ENCODE measurements around the gene MMP15.
"Not testable (repeated sequence)": the region's sequence is repeated elsewhere in the genome, so short reads cannot be mapped to it uniquely, and the experiment has no call there.

The MMP15 gene

GRCh38 chr16:58086381-58087208, 61.0 kb downstream of the MMP15 start:
- DNase-seq (ENCODE audit: low spot score): no peak

GRCh38 chr16:58087209-58087913, 61.8 kb downstream of the MMP15 start:
- no peak for DNase-seq (ENCODE audit: low spot score)

GRCh38 chr16:58088091-58088490, 62.5 kb downstream of the MMP15 start:
- no peak for DNase-seq (ENCODE audit: low spot score)

GRCh38 chr16:58090396-58090795, 64.8 kb downstream of the MMP15 start:
- DNase-seq (ENCODE audit: low spot score): not testable (repeated sequence)

GRCh38 chr16:58094026-58094425, 68.5 kb downstream of the MMP15 start:
- DNase-seq (ENCODE audit: low spot score): no peak

GRCh38 chr16:58094791-58095574, 69.4 kb downstream of the MMP15 start:
- no peak for DNase-seq (ENCODE audit: low spot score)

- not testable (repeated sequence) for DNase-seq (ENCODE audit: low spot score)
Measured at GRCh38 chr16:58095575-58095960, 70.0 kb downstream of the MMP15 start.

GRCh38 chr16:58096249-58096648, 70.7 kb downstream of the MMP15 start:
- DNase-seq (ENCODE audit: low spot score): no peak
